ENCODE data around the gene MACROD2.

MACROD2 gene

DNA sequence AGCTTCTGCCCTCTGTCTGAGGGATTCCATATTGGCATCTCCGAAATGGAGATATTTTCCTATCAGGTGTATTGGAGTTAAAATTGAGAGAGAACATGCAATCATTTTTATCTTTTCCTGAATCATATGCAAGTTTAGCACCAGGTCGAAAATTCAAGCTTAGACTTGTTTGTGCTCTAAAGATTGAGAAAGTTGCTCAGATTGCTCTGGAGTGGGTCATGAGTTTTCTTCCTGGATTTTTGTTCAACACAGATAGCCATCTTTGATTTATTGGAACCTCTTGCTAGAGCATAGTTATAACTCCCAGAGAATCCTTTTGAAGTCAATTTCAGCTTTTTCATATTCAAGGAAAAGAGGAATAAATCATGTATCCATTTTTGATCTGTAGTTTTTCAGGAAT, 715.6 kb downstream of the MACROD2 start:
- DNase-seq (ENCODE audit: low read depth): no peak

- no peak for DNase-seq (ENCODE audit: low read depth)
These were observed 716.3 kb downstream of the MACROD2 start for GRCh38 chr20:14711652-14712051.

DNA sequence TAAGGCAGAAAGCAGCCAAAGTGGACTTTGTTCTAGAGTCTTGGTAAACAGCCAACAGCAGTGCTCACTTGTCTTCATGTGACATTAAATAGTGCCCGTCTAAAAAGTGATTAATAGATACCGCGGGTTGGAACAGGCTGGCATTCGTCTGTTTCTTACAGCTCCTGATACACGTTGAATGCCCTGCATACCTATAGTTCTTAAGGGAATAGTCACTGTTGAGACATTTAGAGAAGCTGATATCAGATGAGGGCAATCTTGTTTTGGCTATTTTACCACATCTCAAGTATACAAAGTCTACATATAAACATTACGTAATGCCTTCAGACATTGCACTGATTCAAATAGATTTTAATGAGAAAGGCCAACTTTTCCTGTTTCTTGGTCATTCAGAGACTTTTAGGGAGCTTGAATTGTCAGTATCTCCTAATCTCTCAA, 717.0 kb downstream of the MACROD2 start:
- DNase-seq (ENCODE audit: low read depth): no peak

- no peak for DNase-seq (ENCODE audit: low read depth)
These were observed 720.1 kb downstream of the MACROD2 start for GRCh38 chr20:14715400-14715799.

DNA sequence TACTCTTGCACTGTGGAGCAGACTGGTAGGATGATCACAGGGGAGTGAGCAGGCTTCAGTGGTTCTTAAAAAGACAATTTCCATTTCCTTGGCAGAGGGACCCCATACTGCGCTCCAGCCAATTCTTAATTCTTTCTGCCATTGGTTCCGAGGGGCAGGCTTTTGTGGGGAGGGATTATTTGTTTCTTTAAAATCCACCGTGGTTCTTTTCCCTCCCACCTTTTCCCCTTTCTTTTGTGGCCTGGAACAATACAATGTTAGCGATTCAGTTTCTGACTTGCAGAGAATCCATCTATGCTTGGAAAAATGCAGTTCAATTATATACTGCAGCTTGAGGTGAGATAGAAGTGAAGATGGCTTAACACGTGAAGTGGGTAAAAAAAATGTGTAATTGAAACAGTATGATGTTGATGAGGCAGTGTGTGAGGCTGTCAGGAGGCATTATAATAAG, 721.1 kb downstream of the MACROD2 start:
- DNase-seq (ENCODE audit: low read depth): no peak

DNA sequence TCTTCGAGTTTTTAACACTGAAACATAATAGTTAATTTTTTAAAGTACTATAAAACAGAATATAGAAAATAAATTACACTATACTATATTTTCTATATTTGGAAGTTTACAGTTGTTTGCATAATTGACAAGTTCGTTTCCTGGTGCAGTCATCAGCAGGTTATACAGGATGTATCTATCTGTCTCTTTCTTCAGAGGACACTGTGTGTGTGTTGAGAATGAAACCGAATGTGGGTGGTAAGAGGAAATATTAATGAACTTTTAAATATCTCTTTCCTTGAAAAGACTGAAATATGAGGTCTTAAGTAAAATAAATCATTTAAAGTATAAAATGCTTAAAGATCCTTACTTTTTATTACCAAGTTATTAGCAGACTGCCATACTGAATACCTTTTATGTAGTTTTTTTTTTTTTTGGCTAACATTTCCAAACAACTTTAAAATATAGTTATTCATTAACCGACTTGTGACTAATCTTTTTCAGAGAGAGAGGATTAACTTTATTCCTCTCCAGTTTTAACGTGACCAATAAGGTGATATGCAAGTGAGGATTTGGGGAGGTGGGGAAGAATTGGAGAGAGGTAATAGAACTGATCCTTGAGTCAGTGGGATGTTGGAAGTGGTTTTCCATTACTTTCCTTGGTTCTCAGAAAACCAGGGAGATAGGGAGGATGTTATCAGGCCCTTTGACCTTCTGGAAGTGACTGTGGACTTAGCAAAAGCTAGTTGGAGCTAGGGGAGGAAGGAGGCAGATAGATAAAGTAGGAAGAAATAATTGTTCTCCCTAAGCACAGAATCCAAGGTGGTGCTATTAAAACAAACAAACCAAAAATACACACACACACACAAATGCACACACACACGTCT, 722.1 kb downstream of the MACROD2 start:
- no peak for DNase-seq (ENCODE audit: low read depth)

- no peak for DNase-seq (ENCODE audit: low read depth)
These were observed 724.9 kb downstream of the MACROD2 start for GRCh38 chr20:14720251-14720650.

DNA sequence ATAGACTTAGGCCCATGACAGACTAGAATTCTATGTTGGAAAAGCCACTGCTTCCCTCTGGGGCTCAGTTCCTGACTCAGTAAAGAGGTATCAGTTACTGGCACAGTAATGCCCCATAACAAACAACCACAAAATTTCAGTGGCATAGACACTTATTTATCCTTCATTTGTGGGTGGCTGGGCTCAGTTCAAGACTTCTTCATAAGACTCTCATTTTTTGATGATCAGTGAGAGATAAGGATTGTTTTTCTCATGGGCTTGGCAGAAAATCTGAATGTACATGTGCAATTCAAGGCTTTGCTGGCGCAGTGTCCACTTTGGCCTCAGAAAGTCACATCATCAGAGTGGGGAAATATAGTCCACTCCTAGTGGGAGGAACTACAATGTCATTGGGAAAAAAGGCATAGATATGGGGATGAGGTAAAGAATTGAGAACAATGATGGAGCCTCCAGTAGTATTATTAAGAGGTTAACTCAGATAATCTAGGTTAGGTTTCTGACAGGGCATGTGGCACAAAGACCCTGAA, 726.7 kb downstream of the MACROD2 start:
- no peak for DNase-seq (ENCODE audit: low read depth)

GRCh38 chr20:14723614-14724013, 728.3 kb downstream of the MACROD2 start:
- no peak for DNase-seq (ENCODE audit: low read depth)

DNA sequence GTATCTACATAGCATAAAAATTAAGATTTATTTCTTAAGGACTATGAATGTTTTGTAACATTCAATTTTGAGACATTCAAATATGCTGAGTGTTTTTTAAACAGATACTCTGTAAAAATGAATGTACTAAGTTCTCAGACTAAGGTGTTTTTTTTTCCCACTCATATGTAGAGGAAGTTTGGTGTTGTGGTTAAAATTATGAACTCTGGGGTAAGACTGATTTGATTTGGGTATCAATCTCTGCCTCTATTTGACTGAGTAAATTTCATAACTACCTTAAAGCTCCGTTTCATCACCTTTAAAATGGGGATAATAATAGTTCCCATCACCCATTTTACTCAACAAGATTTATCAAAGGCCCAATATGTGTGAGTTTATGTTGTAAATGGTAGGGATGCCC, 728.7 kb downstream of the MACROD2 start:
- DNase-seq (ENCODE audit: low read depth): no peak

DNA sequence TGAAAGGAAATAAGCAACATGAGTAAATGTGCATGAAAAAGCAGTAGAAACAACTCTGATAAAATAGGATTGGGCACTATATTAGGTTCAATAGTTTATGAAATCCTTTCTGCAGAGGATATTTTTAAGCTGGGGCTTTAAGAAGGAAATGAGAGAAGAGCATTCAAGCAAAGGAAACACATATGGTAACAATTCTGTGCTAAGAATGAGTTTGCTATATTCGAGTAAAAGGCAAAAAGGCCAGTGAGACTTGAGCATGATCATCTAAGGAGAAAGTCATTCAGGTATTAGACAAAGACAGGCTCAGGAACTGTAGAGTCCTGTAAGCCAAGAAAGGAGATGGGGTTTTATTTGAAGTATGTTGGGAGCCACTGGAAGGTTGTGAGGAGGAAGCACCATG, 729.2 kb downstream of the MACROD2 start:
- DNase-seq (ENCODE audit: low read depth): no peak

DNA sequence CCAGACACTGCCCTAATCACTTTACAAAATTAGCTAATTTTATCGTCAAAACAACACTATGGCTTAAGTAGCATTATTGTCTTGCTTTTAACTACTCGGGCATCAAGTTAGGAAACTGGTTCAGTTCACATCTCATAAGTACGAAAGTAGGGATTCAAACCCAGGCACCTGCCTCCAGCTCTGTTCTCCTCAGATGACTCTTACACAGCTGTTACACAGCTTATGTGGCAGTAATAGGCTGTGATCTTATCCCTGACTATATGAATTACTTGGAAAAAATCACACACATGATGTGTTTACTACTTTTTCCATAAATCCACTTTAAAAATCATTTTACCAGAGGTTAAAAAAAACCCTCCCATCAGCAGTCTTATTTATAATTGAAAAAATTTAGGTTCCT, 731.3 kb downstream of the MACROD2 start:
- DNase-seq (ENCODE audit: low read depth): no peak

GRCh38 chr20:14727485-14728150, 732.3 kb downstream of the MACROD2 start:
- DNase-seq (ENCODE audit: low read depth): no peak

DNA sequence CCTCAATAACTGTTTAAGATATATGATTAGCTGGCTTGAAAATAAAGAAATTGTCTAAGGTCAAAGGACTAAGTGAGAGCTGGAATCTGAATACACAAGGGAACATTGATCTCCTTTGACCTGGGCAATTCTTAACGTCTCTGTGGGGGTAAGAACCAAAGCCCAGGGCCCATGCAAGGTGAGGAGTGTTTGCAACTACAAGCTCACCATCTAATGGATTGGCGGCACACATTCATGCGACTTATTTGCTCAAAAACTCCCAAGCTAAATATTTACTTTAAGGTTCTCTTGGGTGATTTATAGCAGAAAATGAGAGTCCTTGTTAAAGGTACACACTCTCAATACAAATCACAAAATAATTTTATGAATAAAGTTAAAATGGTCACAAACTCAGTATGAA, 734.1 kb downstream of the MACROD2 start:
- DNase-seq (ENCODE audit: low read depth): no peak

DNA sequence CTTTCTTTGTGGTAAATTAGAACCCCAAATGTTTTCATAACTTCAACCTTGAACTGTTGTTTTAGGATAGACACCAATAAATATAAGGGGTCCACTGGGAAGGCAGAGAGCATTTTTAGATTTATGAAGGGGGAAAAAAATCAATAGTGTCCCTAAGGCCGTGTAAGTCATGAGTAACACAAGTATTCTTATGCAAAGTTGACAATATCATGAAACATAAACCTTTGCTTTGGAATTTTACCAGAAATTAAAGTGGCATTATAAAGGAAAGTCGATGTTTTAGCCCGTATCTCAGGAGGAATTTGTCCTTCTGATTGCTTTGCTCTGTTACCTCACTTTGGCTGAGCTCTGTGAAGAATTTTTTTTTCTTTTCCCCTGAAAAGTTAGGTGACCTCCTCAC, 737.0 kb downstream of the MACROD2 start:
- no peak for DNase-seq (ENCODE audit: low read depth)

- DNase-seq (ENCODE audit: low read depth): no peak
These were observed 737.7 kb downstream of the MACROD2 start for GRCh38 chr20:14732996-14733395.

DNA sequence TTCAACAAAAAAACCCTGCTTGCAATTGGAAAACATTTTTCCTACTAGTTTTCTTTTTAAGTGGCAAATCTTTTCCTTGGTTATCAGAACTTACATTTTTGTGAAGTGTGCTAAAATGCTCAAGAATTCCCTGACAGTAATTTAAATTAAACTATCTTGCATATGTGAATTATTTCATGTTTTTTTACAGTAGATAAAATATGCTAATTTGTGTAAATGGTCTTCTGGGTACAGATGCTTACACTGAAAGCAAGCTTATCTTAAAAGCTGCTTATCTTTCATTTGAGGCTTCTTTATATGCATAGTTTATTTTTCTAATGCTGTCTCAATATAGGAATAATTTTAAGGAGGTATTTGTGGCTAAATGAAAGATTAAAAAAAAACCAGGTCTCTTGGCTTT, 745.1 kb downstream of the MACROD2 start:
- no peak for DNase-seq (ENCODE audit: low read depth)

- DNase-seq (ENCODE audit: low read depth): no peak
These were observed 746.3 kb downstream of the MACROD2 start for GRCh38 chr20:14741616-14742015.

DNA sequence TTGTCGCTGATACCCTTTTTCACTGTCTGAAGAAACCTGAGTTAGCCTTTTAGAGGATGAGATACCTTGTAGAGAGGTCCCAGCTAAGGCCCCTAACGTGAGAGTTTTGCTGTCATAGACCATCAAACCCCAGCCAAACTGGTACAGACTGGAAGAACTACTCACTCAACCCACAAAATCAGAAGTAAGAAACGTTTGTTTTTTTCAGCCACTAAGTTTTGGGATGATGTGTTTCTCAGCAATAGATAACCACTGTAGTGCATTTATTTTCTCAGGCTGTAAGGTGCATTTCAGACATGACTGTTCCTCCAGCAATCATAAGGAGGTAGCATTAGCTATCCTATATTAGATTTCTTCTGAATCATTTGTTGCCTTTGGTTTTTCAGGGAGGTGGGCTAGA, 749.4 kb downstream of the MACROD2 start:
- no peak for DNase-seq (ENCODE audit: low read depth)

- DNase-seq (ENCODE audit: low read depth): no peak
These were observed 750.5 kb downstream of the MACROD2 start for GRCh38 chr20:14745830-14746229.

- no peak for DNase-seq (ENCODE audit: low read depth)
These were observed 755.9 kb downstream of the MACROD2 start for GRCh38 chr20:14751191-14751590.

- DNase-seq (ENCODE audit: low read depth): no peak
These were observed 762.4 kb downstream of the MACROD2 start for GRCh38 chr20:14757728-14758127.

DNA sequence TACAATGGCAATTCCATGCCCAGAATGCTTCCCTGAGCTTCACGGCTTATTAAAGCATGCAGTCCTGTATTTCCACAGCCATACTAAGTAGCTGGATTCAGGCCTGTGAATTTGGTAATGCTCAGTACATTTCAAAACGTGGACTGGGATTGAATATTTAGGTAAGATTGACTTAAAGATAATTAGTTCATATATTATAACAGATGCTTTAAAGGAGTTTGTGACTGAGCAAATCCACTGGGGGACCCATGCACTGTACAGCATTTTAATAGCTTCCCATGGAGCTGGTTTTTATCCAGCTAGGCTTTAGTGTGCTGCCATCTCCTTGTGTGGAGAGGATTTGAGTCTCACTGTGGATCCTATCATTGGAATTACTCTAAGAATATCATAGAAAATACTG, 763.0 kb downstream of the MACROD2 start:
- DNase-seq (ENCODE audit: low read depth): no peak
